ENCODE measurements around the gene IFNA6.

IFNA6 gene

DNA sequence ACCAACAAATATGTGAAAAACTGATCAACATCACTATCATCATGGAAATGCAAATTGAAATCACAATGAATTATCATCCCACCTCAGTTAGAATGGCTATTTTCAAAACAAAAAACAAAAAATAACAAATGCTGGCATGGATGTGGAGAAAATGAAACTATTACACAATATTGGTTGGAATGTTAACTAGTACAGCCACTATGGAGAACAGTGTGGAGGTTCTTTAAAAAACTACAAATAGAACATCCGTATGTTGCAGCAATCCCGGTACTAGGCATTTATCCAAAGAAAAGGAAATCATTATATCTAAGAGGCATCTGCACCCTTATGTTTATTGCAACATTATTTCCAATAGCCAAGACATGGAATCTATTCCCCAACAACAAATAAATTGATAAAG is 36.5 kb downstream of the IFNA6 start:
- no peak overlapping the region for H3K9ac ChIP-seq
- H3K27ac ChIP-seq: no peak overlapping the region
- H3K4me3 ChIP-seq (ENCODE audit: low read depth, low read length): no peak overlapping the region
- no peaks in the 10 kb centered on the region for H3K27me3 ChIP-seq (ENCODE audit: control insufficient read depth, insufficient read depth, low read length)
- TF ChIP-seq, protein P1, sequence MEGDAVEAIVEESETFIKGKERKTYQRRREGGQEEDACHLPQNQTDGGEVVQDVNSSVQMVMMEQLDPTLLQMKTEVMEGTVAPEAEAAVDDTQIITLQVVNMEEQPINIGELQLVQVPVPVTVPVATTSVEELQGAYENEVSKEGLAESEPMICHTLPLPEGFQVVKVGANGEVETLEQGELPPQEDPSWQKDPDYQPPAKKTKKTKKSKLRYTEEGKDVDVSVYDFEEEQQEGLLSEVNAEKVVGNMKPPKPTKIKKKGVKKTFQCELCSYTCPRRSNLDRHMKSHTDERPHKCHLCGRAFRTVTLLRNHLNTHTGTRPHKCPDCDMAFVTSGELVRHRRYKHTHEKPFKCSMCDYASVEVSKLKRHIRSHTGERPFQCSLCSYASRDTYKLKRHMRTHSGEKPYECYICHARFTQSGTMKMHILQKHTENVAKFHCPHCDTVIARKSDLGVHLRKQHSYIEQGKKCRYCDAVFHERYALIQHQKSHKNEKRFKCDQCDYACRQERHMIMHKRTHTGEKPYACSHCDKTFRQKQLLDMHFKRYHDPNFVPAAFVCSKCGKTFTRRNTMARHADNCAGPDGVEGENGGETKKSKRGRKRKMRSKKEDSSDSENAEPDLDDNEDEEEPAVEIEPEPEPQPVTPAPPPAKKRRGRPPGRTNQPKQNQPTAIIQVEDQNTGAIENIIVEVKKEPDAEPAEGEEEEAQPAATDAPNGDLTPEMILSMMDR (IDR thresholded peaks at IDR 0.05): no peak
- no peaks in the 10 kb centered on the region for H3K79me2 ChIP-seq
- H3K4me1 ChIP-seq: no peaks in the 10 kb centered on the region
- H2AFZ ChIP-seq: no peak overlapping the region
- no peak overlapping the region for H3K4me2 ChIP-seq (ENCODE audit: low read length)
- no peaks in the 10 kb centered on the region for H3K36me3 ChIP-seq (ENCODE audit: control insufficient read depth, insufficient read depth, low read length)
- H3K9me3 ChIP-seq (ENCODE audit: control insufficient read depth, low read length): no peaks in the 10 kb centered on the region

DNA sequence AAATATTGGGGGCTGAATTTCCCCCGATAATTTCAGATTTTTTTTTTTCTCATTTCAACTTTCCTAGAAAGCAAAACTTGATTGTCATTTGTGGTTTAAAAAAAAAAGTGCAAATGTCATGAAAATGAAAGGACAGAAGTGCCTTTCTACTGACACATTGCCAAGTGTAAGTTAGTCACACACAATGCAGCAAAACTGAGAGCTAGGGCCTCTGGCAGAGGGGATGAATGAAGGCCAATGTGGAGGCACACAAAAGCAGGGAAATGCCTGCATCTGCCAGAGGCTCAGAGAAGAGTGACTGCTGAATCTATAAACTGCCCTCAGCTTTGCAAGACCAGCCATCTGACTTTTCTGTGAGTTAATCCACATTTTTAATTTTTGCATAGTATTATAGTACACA is 38.8 kb downstream of the IFNA6 start:
- H3K4me2 ChIP-seq (ENCODE audit: low read length): no peak overlapping the region
- TF ChIP-seq, protein P1 (IDR thresholded peaks at IDR 0.05): no peak
- no peaks in the 10 kb centered on the region for H3K27me3 ChIP-seq (ENCODE audit: control insufficient read depth, insufficient read depth, low read length)
- no peak overlapping the region for H3K9ac ChIP-seq
- no peaks in the 10 kb centered on the region for H3K4me1 ChIP-seq
- H3K27ac ChIP-seq: no peak overlapping the region
- H3K36me3 ChIP-seq (ENCODE audit: control insufficient read depth, insufficient read depth, low read length): no peaks in the 10 kb centered on the region
- no peaks in the 10 kb centered on the region for H3K79me2 ChIP-seq
- H3K9me3 ChIP-seq (ENCODE audit: control insufficient read depth, low read length): no peaks in the 10 kb centered on the region
- H3K4me3 ChIP-seq (ENCODE audit: low read depth, low read length): no peak overlapping the region
- H2AFZ ChIP-seq: no peak overlapping the region

DNA sequence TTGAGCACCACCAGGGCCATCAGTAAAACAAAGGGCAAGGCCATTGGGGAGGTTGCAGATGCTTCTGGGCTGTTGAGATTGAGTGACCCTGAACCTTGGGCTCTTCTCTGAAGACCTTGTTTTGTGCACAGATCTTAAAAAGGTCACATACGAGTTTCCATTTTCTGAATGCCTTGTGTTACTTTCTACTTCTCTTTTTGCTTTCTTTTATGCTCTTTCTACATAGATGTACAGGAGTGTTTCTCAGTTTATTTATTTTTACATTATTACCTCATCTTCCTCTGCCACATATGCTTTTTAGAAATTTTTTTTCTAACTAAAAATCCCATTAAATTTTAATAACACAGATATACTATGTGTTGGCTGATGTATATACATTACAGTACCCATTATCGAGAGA is 45.5 kb downstream of the IFNA6 start, which contains the start of gene IFNA5:
Gene IFNA5 (minus strand): TSS at position 101 of the 400 bp plus-strand sequence. CDS start 57 bp downstream, at position 44.
- H3K27ac ChIP-seq: no peak within 1 kb of the TSS
- H3K9ac ChIP-seq: no peak within 1 kb of the TSS
- no peaks in the 10 kb centered on the region for H3K27me3 ChIP-seq (ENCODE audit: control insufficient read depth, insufficient read depth, low read length)
- no peak within 1 kb of the TSS for H3K4me3 ChIP-seq (ENCODE audit: low read depth, low read length)
- no peaks in the 10 kb centered on the region for H3K79me2 ChIP-seq
- no peaks in the 10 kb centered on the region for H3K4me1 ChIP-seq
- no peaks in the 10 kb centered on the region for H3K36me3 ChIP-seq (ENCODE audit: control insufficient read depth, insufficient read depth, low read length)
- TF ChIP-seq, protein P1 (IDR thresholded peaks at IDR 0.05): no peak
- H3K4me2 ChIP-seq (ENCODE audit: low read length): no peak within 1 kb of the TSS
- no peak within 1 kb of the TSS for H2AFZ ChIP-seq
- H3K9me3 ChIP-seq (ENCODE audit: control insufficient read depth, low read length): no peaks in the 10 kb centered on the region
